ENCODE results near the gene CDH4.

The CDH4 gene

GRCh38 chr20:61321481-61321880, 69.4 kb downstream of the CDH4 start:
- H3K9ac ChIP-seq (ENCODE audit: low read depth, low read length): no peak overlapping the region
- H2AFZ ChIP-seq (ENCODE audit: low read depth, low read length): no peak overlapping the region
- peaks cover 10% of the 10 kb centered on the region for H3K27me3 ChIP-seq (ENCODE audit: insufficient read depth, low read length, poor library complexity)
- no peak overlapping the region for H3K4me3 ChIP-seq (ENCODE audit: low read depth in 1 of 2, low read length in 2 of 2)
- no peak overlapping the region for H3K4me2 ChIP-seq (ENCODE audit: insufficient read depth, low read length)
- no peaks in the 10 kb centered on the region; the same call in 1 of the 2 replicates for H4K20me1 ChIP-seq (ENCODE audit: insufficient read depth, low read length)
- H3K79me2 ChIP-seq (ENCODE audit: insufficient read depth, low read length): no peaks in the 10 kb centered on the region
- H3K36me3 ChIP-seq (ENCODE audit: insufficient read depth, low read length): no peaks in the 10 kb centered on the region
- no peaks in the 10 kb centered on the region for H3K4me1 ChIP-seq (ENCODE audit: insufficient read depth, low read length)
- DNase-seq (no peak), ATAC-seq (ENCODE audit: insufficient read depth, low read depth) (no peak)
- TF ChIP-seq EZH2 (IDR thresholded peaks at IDR 0.05; ENCODE audit: borderline replicate concordance, low read depth, low read length, severe bottlenecking): no peak
- TF ChIP-seq CTCF (IDR thresholded peaks at IDR 0.05; ENCODE audit: borderline replicate concordance, extremely low read depth, low read length, poor library complexity, severe bottlenecking): no peak
- H3K9me3 ChIP-seq (ENCODE audit: insufficient read depth, low read length, severe bottlenecking): no peaks in the 10 kb centered on the region
- no peak overlapping the region for H3K27ac ChIP-seq (ENCODE audit: low read length)

- DNase-seq (no peak), ATAC-seq (ENCODE audit: insufficient read depth, low read depth) (no peak)
- H3K27ac ChIP-seq (ENCODE audit: low read length): no peak overlapping the region
- no peaks in the 10 kb centered on the region for H3K4me1 ChIP-seq (ENCODE audit: insufficient read depth, low read length)
- H3K9me3 ChIP-seq (ENCODE audit: insufficient read depth, low read length, severe bottlenecking): no peaks in the 10 kb centered on the region
- no peaks in the 10 kb centered on the region; the same call in 1 of the 2 replicates for H4K20me1 ChIP-seq (ENCODE audit: insufficient read depth, low read length)
- no peaks in the 10 kb centered on the region for H3K79me2 ChIP-seq (ENCODE audit: insufficient read depth, low read length)
- no peak overlapping the region for H3K4me3 ChIP-seq (ENCODE audit: low read depth in 1 of 2, low read length in 2 of 2)
- H3K9ac ChIP-seq (ENCODE audit: low read depth, low read length): no peak overlapping the region
- peaks cover 10% of the 10 kb centered on the region for H3K27me3 ChIP-seq (ENCODE audit: insufficient read depth, low read length, poor library complexity)
- no peak overlapping the region for H2AFZ ChIP-seq (ENCODE audit: low read depth, low read length)
- H3K36me3 ChIP-seq (ENCODE audit: insufficient read depth, low read length): no peaks in the 10 kb centered on the region
- H3K4me2 ChIP-seq (ENCODE audit: insufficient read depth, low read length): no peak overlapping the region
- TF ChIP-seq CTCF (IDR thresholded peaks at IDR 0.05; ENCODE audit: borderline replicate concordance, extremely low read depth, low read length, poor library complexity, severe bottlenecking) (no peak), EZH2 (IDR thresholded peaks at IDR 0.05; ENCODE audit: borderline replicate concordance, low read depth, low read length, severe bottlenecking) (no peak)
Measured at GRCh38 chr20:61322151-61322865, 70.2 kb downstream of the CDH4 start.

- Histone ChIP-seq H3K4me2 (ENCODE audit: insufficient read depth, low read length) (no peak overlapping the region), H3K9ac (ENCODE audit: low read depth, low read length) (no peak overlapping the region), H3K4me1 (ENCODE audit: insufficient read depth, low read length) (no peaks in the 10 kb centered on the region), H3K27me3 (ENCODE audit: insufficient read depth, low read length, poor library complexity) (peaks cover 10% of the 10 kb centered on the region), H3K79me2 (ENCODE audit: insufficient read depth, low read length) (no peaks in the 10 kb centered on the region), H3K27ac (ENCODE audit: low read length) (no peak overlapping the region), H3K4me3 (ENCODE audit: low read depth in 1 of 2, low read length in 2 of 2) (no peak overlapping the region), H4K20me1 (ENCODE audit: insufficient read depth, low read length) (no peaks in the 10 kb centered on the region), H2AFZ (ENCODE audit: low read depth, low read length) (no peak overlapping the region), H3K9me3 (ENCODE audit: insufficient read depth, low read length, severe bottlenecking) (no peaks in the 10 kb centered on the region), H3K36me3 (ENCODE audit: insufficient read depth, low read length) (no peaks in the 10 kb centered on the region)
- DNase-seq: no peak
- ATAC-seq (ENCODE audit: insufficient read depth, low read depth): no peak
- TF ChIP-seq EZH2 (IDR thresholded peaks at IDR 0.05; ENCODE audit: borderline replicate concordance, low read depth, low read length, severe bottlenecking) (no peak), CTCF (IDR thresholded peaks at IDR 0.05; ENCODE audit: borderline replicate concordance, extremely low read depth, low read length, poor library complexity, severe bottlenecking) (no peak)
Measured at GRCh38 chr20:61324906-61325305, 72.8 kb downstream of the CDH4 start.
